ENCODE results near the gene DENND4B. TPM values are rescaled to one million over a fixed set of nuclear protein-coding genes. Genes with fewer than 3 reads are reported as not detected.

Gene DENND4B
- total and polyA plus RNA-seq, 9 of the 15 experiments (the other 6 are each of a cell fraction or from before 2014, with no cell fraction given): 9.5 to 80.5 (median 23.1) TPM

GRCh38 chr1:153958111-153958960, 11.8 kb upstream of the DENND4B start, which contains the start of gene CRTC2 (continued):
- peak in 1 of 2 experiments; percentile 100 for TF ChIP-seq AFF1 (IDR thresholded peaks at IDR 0.05; ENCODE audit: low read depth in 1 of 2, partially characterized antibody in 2 of 2)
- TF ChIP-seq MEIS2 (IDR thresholded peaks at IDR 0.05; ENCODE audit: partially characterized antibody): peak; percentile 83
- TF ChIP-seq BCOR (IDR thresholded peaks at IDR 0.05): peak; percentile 43; the same call in 1 of the 2 replicates
- peak; percentile 89 for TF ChIP-seq CREM (IDR thresholded peaks at IDR 0.05; ENCODE audit: low read depth)
- TF ChIP-seq TCF7 (IDR thresholded peaks at IDR 0.05; ENCODE audit: borderline replicate concordance): 0 out of 2 replicates have a peak, but pooled peaks have one; percentile 71
- TF ChIP-seq BACH1 (tag; IDR thresholded peaks at IDR 0.05): peak; percentile 80; the same call in 1 of the 2 replicates
- 0 out of 2 replicates have a peak, but pooled peaks have one; percentile 22 for TF ChIP-seq ZNF232 (CRISPR knock-in tag; IDR thresholded peaks at IDR 0.05)
- TF ChIP-seq ZNF589 (CRISPR knock-in tag; IDR thresholded peaks at IDR 0.05; ENCODE audit: low read depth): peak; percentile 51; the same call in 1 of the 2 replicates
- peak; percentile 89 for TF ChIP-seq POLR2G (IDR thresholded peaks at IDR 0.05; ENCODE audit: low read depth, low read length)
- peak; percentile 61 for TF ChIP-seq RBM22 (IDR thresholded peaks at IDR 0.05; ENCODE audit: low read depth, low read length, poor library complexity, severe bottlenecking)
- TF ChIP-seq MNT (conservative IDR thresholded peaks at IDR 0.05): peak; percentile 83 to 89; a peak in 3 of 4 replicates
- TF ChIP-seq ATF7 (IDR thresholded peaks at IDR 0.05): peak; percentile 65
- peak; percentile 79 for TF ChIP-seq FOXP1 (CRISPR knock-in tag; IDR thresholded peaks at IDR 0.05)
- TF ChIP-seq ZNF764 (CRISPR knock-in tag; IDR thresholded peaks at IDR 0.05; ENCODE audit: low read depth): no peak
- peak; percentile 94 for TF ChIP-seq THRB (CRISPR knock-in tag; conservative IDR thresholded peaks at IDR 0.05)
- peak; percentile 78 for TF ChIP-seq SUPT5H (IDR thresholded peaks at IDR 0.05)
- TF ChIP-seq TCF7L2 (IDR thresholded peaks at IDR 0.05; ENCODE audit: low read depth, low read length): no peak
- no peak for TF ChIP-seq RBM14 (IDR thresholded peaks at IDR 0.05; ENCODE audit: borderline replicate concordance, insufficient read depth, low read depth, low read length)
- TF ChIP-seq HNRNPH1 (optimal IDR thresholded peaks at IDR 0.05; ENCODE audit: low read depth, low read length): no peak

Measured in K562 (cell line).